Measurements from ENCODE around the gene SLC30A7.
"Not testable (repeated sequence)": the region's sequence is repeated elsewhere in the genome, so short reads cannot be mapped to it uniquely, and the experiment has no call there.

SLC30A7 gene

GRCh38 chr1:100941098-100941527 is 45.2 kb downstream of the SLC30A7 start:
- peak; percentile 80 for DNase-seq (ENCODE audit: low spot score)

GRCh38 chr1:100941580-100942216 is 45.8 kb downstream of the SLC30A7 start:
- no peak for DNase-seq (ENCODE audit: low spot score)

- no peak for DNase-seq (ENCODE audit: low spot score)
Observed at GRCh38 chr1:100942304-100943046, 46.6 kb downstream of the SLC30A7 start.

- DNase-seq (ENCODE audit: low spot score) = no peak
Observed at GRCh38 chr1:100943533-100943932, 47.6 kb downstream of the SLC30A7 start.

- DNase-seq (ENCODE audit: low spot score) = not testable (repeated sequence)
Observed at GRCh38 chr1:100946064-100946463, 50.2 kb downstream of the SLC30A7 start.

- DNase-seq (ENCODE audit: low spot score) = not testable (repeated sequence)
Observed at GRCh38 chr1:100947816-100948215, 51.9 kb downstream of the SLC30A7 start.

GRCh38 chr1:100948721-100949405 is 53.0 kb downstream of the SLC30A7 start:
- DNase-seq (ENCODE audit: low spot score) = not testable (repeated sequence)

GRCh38 chr1:100949515-100950158 is 53.7 kb downstream of the SLC30A7 start:
- peak; percentile 61 for DNase-seq (ENCODE audit: low spot score)

- DNase-seq (ENCODE audit: low spot score) = no peak
Observed at GRCh38 chr1:100950337-100950736, 54.4 kb downstream of the SLC30A7 start.

GRCh38 chr1:100950781-100951180 is 54.9 kb downstream of the SLC30A7 start:
- no peak for DNase-seq (ENCODE audit: low spot score)

GRCh38 chr1:100952104-100952745 is 56.3 kb downstream of the SLC30A7 start:
- no peak for DNase-seq (ENCODE audit: low spot score)

GRCh38 chr1:100952970-100953369 is 57.1 kb downstream of the SLC30A7 start:
- not testable (repeated sequence) for DNase-seq (ENCODE audit: low spot score)

GRCh38 chr1:100953960-100954730 is 58.3 kb downstream of the SLC30A7 start:
- DNase-seq (ENCODE audit: low spot score) = no peak

- no peak for DNase-seq (ENCODE audit: low spot score)
Observed at GRCh38 chr1:100955322-100955721, 59.4 kb downstream of the SLC30A7 start.

- DNase-seq (ENCODE audit: low spot score) = no peak
Observed at GRCh38 chr1:100959502-100960060, 63.7 kb downstream of the SLC30A7 start.

- DNase-seq (ENCODE audit: low spot score) = no peak
Observed at GRCh38 chr1:100960098-100960497, 64.2 kb downstream of the SLC30A7 start.

GRCh38 chr1:100968621-100969020 is 72.7 kb downstream of the SLC30A7 start:
- no peak for DNase-seq (ENCODE audit: low spot score)

GRCh38 chr1:100969327-100969726 is 73.4 kb downstream of the SLC30A7 start:
- DNase-seq (ENCODE audit: low spot score) = no peak

GRCh38 chr1:100971021-100971420 is 75.1 kb downstream of the SLC30A7 start:
- DNase-seq (ENCODE audit: low spot score) = no peak

- DNase-seq (ENCODE audit: low spot score) = no peak
Observed at GRCh38 chr1:100972185-100972584, 76.3 kb downstream of the SLC30A7 start.

- no peak for DNase-seq (ENCODE audit: low spot score)
Observed at GRCh38 chr1:100976936-100977335, 81.0 kb downstream of the SLC30A7 start.

All from activated CD4-positive, alpha-beta T cell treated with anti-CD3 and anti-CD28 coated beads, Interleukin-2, Interleukin-4, amounts not matched to agents 100 ng/mL and 50 ng/mL, durations not matched to agents 16 hours and 8 hours (primary cell).